Measurements from ENCODE around the gene RNF44.

- TF ChIP-seq CTCF (IDR thresholded peaks at IDR 0.05; ENCODE audit: low read depth, low read length, missing input control), result no peak
- no peak for TF ChIP-seq RAD21 (IDR thresholded peaks at IDR 0.05)
- no peak for TF ChIP-seq ZBTB33 (IDR thresholded peaks at IDR 0.05)
- TF ChIP-seq HNF4G (IDR thresholded peaks at IDR 0.05), result no peak
- no peak for TF ChIP-seq TAF1 (conservative IDR thresholded peaks at IDR 0.05)
- no peak for TF ChIP-seq EGR1 (IDR thresholded peaks at IDR 0.05; ENCODE audit: low read depth in 2 of 2)
- TF ChIP-seq SP1 (IDR thresholded peaks at IDR 0.05), result no peak
- TF ChIP-seq REST (IDR thresholded peaks at IDR 0.05), result no peak
These were observed 6.0 kb downstream of the RNF44 start for GRCh38 chr5:176530983-176531901.

Data from liver (tissue), 3 donors.